Loucy (cell line): ENCODE data around the gene ENPEP.

ENCODE experiments used
- H2AFZ ChIP-seq: fragments of 200-600 bp; sonication (generic); 2 replicates; pipeline ENCODE4 v1.6.0; 2016; ENCODE audit warnings: antibody characterized with exemption, mild to moderate bottlenecking, low read length, moderate library complexity
- H3F3A ChIP-seq: fragments of 200-600 bp; 2 replicates; pipeline ENCODE4 v1.6.0; 2016; ENCODE audit warnings: antibody characterized with exemption, low read depth, mild to moderate bottlenecking
- H3K27me3 ChIP-seq: fragments of 200-600 bp; sonication (generic); 2 replicates; pipeline ENCODE4 v1.6.1; 2014; ENCODE audit warnings: low read length, mild to moderate bottlenecking; ENCODE audit not compliant: insufficient read depth, poor library complexity, severe bottlenecking
- H3K36me3 ChIP-seq: fragments of 200-600 bp; sonication (generic); 2 replicates; pipeline ENCODE4 v1.6.1; 2016; ENCODE audit warnings: low read length; ENCODE audit not compliant: insufficient read depth
- H3K4me1 ChIP-seq: fragments of 200-600 bp; sonication (generic); 2 replicates; pipeline ENCODE4 v1.5.1; 2014; ENCODE audit warnings: low read length, mild to moderate bottlenecking; ENCODE audit not compliant: insufficient read depth, poor library complexity, severe bottlenecking
- H3K4me2 ChIP-seq: fragments of 200-600 bp; sonication (generic); 2 replicates; pipeline ENCODE4 v1.6.0; 2014; ENCODE audit warnings: antibody characterized with exemption, low read length, low read depth, mild to moderate bottlenecking; ENCODE audit not compliant: poor library complexity, severe bottlenecking
- H3K4me3 ChIP-seq: fragments of 200-600 bp; sonication (generic); 2 replicates; pipeline ENCODE4 v1.5.1; 2014; ENCODE audit warnings: low read length, mild to moderate bottlenecking, mixed read lengths; ENCODE audit not compliant: poor library complexity, severe bottlenecking
- H3K79me2 ChIP-seq: fragments of 200-600 bp; sonication (generic); 2 replicates; pipeline ENCODE4 v1.6.1; 2014; ENCODE audit warnings: low read length; ENCODE audit not compliant: insufficient read depth
- H3K9ac ChIP-seq: fragments of 200-600 bp; sonication (generic); 2 replicates; pipeline ENCODE4 v1.6.0; 2014; ENCODE audit warnings: mild to moderate bottlenecking, low read depth, low read length, moderate library complexity; ENCODE audit not compliant: poor library complexity, severe bottlenecking
- H3K9me2 ChIP-seq: fragments of 200-600 bp; sonication (generic); replicated peaks from 2 replicates; pipeline ENCODE4 v1.6.1; 2016; ENCODE audit warnings: low read depth, low read length, mixed read lengths
- H3K9me3 ChIP-seq: fragments of 200-600 bp; sonication (generic); 2 replicates; pipeline ENCODE4 v1.6.1; 2014; ENCODE audit warnings: mild to moderate bottlenecking, antibody characterized with exemption, low read length, low read depth; ENCODE audit not compliant: insufficient read depth
- H4K20me1 ChIP-seq: fragments of 200-600 bp; sonication (generic); 2 replicates; pipeline ENCODE4 v1.6.0; 2014; ENCODE audit warnings: antibody characterized with exemption, low read length, mild to moderate bottlenecking; ENCODE audit not compliant: insufficient read depth, poor library complexity, severe bottlenecking
- EZH2phosphoT487 ChIP-seq: fragments of 200-600 bp; IDR thresholded peaks from 2 replicates; pipeline ENCODE4 v1.6.1; 2018; ENCODE audit warnings: antibody characterized with exemption, mild to moderate bottlenecking, moderate library complexity, borderline replicate concordance
- TF ChIP-seq, protein P1 (sequence below): fragments of 200-600 bp; sonication (generic); conservative IDR thresholded peaks from 2 replicates; pipeline ENCODE4 v1.5.1; 2014; ENCODE audit warnings: mild to moderate bottlenecking, antibody characterized with exemption, low read length

ENPEP gene

DNA sequence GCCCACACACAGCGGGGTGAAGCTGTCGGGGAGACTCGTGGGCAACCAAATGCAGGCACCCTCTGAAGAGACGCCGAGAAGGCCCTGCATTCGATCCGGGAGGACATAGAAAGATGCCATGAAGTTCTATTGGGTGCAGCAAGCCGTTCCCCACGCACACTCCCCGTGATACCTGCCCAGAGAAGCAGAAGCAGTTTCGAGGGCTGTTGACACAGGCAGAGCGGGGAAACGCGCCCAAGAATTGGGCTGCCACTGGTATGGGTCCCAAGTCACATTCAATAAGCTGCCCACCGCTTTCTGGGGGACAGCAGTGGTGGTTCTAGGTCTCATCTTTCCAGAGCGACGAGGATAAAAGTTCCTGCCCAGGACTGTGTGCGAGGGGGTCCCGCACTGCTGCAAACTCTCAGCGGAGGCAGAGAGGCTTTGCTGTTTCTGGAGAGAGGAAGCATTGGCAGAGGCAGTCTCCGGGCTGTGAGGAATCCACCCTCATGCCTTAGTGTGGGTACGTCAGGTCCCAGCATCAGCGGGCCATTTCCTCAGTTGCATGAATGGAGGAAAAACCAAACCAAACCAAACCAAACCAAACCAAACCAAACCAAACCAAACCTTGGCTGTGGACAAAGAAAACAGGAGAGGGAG lies 136.8 kb downstream of the ENPEP start:
- H3K36me3 ChIP-seq, result no peaks in the 10 kb centered on the region
- H3K79me2 ChIP-seq, result no peaks in the 10 kb centered on the region
- no peaks in the 10 kb centered on the region for H3K9me3 ChIP-seq
- no peak overlapping the region for H3K4me2 ChIP-seq
- H3K4me1 ChIP-seq, result no peaks in the 10 kb centered on the region
- H3K9me2 ChIP-seq, result no peaks in the 10 kb centered on the region
- no peak overlapping the region for H3K9ac ChIP-seq
- H2AFZ ChIP-seq, result no peak overlapping the region
- TF ChIP-seq, protein P1, sequence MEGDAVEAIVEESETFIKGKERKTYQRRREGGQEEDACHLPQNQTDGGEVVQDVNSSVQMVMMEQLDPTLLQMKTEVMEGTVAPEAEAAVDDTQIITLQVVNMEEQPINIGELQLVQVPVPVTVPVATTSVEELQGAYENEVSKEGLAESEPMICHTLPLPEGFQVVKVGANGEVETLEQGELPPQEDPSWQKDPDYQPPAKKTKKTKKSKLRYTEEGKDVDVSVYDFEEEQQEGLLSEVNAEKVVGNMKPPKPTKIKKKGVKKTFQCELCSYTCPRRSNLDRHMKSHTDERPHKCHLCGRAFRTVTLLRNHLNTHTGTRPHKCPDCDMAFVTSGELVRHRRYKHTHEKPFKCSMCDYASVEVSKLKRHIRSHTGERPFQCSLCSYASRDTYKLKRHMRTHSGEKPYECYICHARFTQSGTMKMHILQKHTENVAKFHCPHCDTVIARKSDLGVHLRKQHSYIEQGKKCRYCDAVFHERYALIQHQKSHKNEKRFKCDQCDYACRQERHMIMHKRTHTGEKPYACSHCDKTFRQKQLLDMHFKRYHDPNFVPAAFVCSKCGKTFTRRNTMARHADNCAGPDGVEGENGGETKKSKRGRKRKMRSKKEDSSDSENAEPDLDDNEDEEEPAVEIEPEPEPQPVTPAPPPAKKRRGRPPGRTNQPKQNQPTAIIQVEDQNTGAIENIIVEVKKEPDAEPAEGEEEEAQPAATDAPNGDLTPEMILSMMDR, result no peak
- no peak for TF ChIP-seq EZH2phosphoT487
- no peaks in the 10 kb centered on the region for H3F3A ChIP-seq
- no peaks in the 10 kb centered on the region for H3K27me3 ChIP-seq
- no peak overlapping the region for H3K4me3 ChIP-seq
- H4K20me1 ChIP-seq, result no peaks in the 10 kb centered on the region

GRCh38 chr4:110613745-110614144 lies 137.8 kb downstream of the ENPEP start:
- no peak overlapping the region for H2AFZ ChIP-seq
- H3K9me2 ChIP-seq, result no peaks in the 10 kb centered on the region
- H3K4me3 ChIP-seq, result no peak overlapping the region
- no peak overlapping the region for H3K9ac ChIP-seq
- H3K27me3 ChIP-seq, result no peaks in the 10 kb centered on the region
- H4K20me1 ChIP-seq, result no peaks in the 10 kb centered on the region
- H3K4me2 ChIP-seq, result no peak overlapping the region
- TF ChIP-seq, protein P1, result no peak
- H3K4me1 ChIP-seq, result no peaks in the 10 kb centered on the region
- H3F3A ChIP-seq, result no peaks in the 10 kb centered on the region
- no peaks in the 10 kb centered on the region for H3K79me2 ChIP-seq
- no peaks in the 10 kb centered on the region for H3K36me3 ChIP-seq
- no peaks in the 10 kb centered on the region for H3K9me3 ChIP-seq

GRCh38 chr4:110614173-110614963 lies 138.4 kb downstream of the ENPEP start:
- H3K9me3 ChIP-seq, result no peaks in the 10 kb centered on the region

More at GRCh38 chr4:110614173-110614963, 138.4 kb downstream of the ENPEP start:
- Histone ChIP-seq H3F3A (no peaks in the 10 kb centered on the region), H3K79me2 (no peaks in the 10 kb centered on the region), H2AFZ (no peak overlapping the region), H3K9me2 (no peaks in the 10 kb centered on the region), H3K4me1 (no peaks in the 10 kb centered on the region), H3K4me2 (no peak overlapping the region), H3K27me3 (no peaks in the 10 kb centered on the region), H3K36me3 (no peaks in the 10 kb centered on the region), H3K4me3 (no peak overlapping the region), H3K9ac (no peak overlapping the region), H4K20me1 (no peaks in the 10 kb centered on the region)
- TF ChIP-seq, protein P1, result no peak
- no peak for TF ChIP-seq EZH2phosphoT487
